GOT3 (cell line): ENCODE data around the gene CARD10.

ENCODE experiments used
- DNase-seq: peaks from one replicate; lab custom pipeline; 2025; ENCODE audit warnings: mixed read lengths; lab: John Stamatoyannopoulos, UW

The CARD10 gene

GRCh38 chr22:37502342-37503182, 16.7 kb downstream of the CARD10 start:
- DNase-seq = no peak

DNA sequence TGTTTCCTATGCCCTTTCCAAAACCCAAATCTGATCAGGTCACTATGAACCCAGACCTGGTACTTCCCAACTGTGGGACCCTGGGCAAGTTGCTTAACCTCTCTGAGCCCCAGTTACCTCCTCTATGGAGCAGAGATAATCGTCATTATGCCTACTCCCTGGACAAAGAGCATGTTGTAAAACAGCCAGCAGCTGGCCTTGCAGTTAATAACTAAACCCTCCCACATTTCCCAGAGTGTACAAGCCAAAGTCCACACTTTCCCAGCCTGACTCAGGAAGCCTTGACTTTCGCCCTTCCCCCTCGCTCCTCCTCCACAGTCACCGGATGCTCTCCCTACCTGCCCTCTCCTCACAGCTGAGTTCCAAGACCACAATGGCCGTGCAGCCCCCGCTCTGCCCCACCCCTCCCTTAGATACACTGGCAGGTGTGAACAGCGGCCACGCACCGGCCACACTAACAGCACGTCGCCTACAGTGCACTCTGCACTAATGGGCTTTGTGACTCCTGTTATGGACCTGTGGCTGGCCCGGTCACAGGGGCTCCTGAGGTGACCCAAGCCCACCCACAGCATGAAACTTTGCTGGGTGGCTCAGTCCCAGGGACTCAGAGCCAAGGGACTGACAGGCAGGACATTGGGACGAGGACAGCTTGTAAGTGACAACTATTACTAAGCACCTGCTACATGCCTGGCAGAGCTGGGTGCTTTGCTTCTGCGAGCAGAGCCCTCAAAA, 17.4 kb downstream of the CARD10 start:
- DNase-seq = no peak

DNA sequence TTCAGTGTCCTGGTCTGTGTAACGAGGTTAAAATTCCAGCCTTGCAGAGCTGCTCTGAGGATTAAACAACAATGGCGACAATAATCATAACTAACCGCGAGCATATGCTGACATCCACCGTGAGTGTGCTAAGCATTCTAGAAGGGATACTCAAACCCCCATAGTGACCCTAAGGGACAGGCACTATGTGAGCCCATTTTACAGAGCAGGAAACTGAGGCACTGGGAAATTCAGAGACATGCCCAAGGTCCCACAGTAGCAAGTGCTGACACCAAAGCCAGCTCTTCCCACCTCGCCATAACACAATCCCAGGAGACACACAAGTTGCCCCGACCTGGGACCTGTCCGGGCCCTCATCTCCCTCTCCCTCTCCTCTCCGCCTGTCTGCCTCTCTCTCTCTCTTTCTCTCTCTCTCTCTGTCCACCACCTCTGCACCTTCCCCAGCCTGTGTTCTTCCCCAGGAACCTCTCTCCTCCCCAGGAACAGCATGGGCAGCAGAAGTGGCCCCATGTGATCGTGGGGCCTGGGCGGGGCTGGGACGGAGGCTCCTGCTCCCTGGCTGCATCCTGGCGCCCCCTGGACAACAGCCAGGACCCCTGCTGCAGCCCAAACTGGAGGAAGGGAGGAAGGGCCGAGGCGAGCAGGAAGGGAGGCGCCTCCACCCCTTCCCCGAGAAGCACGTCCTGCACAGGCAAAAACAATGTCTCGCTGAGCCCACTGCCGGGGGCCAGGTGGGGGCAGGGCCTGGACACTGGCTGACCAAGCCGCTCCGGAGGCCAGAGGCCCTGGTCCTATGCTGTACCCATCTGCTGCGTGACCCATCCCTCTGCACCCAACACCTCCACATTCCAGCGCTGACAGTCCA, 18.2 kb downstream of the CARD10 start:
- no peak for DNase-seq

DNA sequence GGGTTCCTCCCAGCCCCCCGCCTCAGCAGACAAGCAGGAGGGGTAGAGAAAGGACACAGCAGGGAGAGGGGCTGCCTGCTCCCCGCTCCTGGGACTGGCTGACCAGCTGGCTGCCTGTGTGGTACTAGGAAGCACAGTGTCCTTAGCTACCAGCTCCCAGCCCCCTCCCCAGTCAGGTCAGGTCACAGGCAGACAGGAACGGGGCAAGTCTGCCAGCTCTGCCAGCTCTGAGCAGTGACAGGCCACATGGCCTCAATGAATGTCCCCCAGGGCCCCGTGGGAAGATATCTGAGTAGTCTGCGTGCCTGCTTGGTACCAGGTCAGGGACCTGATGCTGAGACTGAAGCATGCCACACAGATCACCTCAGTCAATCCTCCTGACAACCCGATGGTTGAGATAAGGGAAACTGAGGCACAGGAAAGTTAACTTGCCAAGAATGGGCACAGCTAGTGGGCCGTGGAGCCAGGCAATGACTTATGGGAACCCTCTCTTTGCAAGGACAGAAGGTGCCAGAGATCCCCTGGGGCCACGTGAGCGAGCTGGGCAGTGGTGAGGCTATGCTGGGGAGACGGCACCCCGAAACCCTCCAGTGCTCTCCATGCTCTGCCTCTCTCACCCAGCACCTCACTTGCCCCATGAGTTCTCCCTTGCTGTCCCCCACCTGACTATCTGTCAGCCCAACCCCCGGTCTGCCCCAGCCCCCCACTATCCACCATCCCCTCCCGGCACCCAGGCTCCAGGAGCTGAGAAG, 19.2 kb downstream of the CARD10 start:
- no peak for DNase-seq

- DNase-seq = no peak
Measured at GRCh38 chr22:37499027-37499707, 20.0 kb downstream of the CARD10 start.

- DNase-seq = no peak
Measured at GRCh38 chr22:37498289-37498909, 20.8 kb downstream of the CARD10 start.

DNA sequence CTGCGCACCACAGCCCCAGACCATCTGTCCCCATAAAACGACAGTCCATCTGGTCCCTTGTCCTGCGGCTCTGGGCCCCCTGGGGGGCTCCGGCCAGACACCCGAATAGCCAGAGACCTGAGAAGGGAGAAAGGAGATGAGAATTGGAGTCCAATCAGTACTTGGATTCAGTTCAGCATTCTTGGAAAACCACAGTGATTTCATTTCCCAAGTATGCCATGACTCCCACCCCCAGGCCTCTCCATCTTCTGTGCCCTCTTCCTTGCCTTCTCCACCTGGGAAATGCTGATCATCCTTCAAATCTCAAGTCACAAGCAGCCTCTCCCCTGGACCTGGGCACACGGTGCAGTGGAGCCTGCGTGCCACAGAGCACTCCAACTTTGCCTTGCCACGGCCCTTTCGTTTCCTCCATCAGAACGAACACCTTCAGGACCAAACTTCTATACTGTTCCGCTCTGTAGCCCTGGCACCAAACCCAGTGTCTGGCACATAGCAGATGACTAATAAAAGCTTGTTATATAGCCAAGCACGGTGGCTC, 22.1 kb downstream of the CARD10 start:
- DNase-seq = no peak

DNA sequence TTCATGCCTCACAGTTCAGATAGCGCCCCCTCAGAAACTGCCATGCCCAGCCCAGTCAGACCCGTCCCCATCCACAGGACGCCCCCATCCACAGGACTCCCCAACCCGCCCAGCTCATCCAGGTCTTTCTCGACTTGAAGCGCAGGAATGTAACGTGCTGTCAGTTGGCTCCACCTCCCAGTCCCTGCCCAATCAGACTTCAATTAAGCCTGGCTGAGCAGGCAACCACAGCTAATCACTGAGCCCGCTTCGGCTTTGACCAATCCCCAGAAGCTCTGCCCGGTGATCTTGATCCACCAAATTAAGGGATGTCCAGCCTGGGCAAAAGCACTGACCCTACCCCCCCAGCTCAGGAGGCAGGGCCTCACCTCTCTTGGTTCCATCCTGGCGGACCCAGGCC, 22.6 kb downstream of the CARD10 start:
- DNase-seq = no peak

GRCh38 chr22:37493979-37494378, 25.2 kb downstream of the CARD10 start:
- DNase-seq = no peak

- no peak for DNase-seq
Measured at GRCh38 chr22:37492428-37493344, 26.5 kb downstream of the CARD10 start.

- no peak for DNase-seq
Measured at GRCh38 chr22:37491559-37492427, 27.4 kb downstream of the CARD10 start.

DNA sequence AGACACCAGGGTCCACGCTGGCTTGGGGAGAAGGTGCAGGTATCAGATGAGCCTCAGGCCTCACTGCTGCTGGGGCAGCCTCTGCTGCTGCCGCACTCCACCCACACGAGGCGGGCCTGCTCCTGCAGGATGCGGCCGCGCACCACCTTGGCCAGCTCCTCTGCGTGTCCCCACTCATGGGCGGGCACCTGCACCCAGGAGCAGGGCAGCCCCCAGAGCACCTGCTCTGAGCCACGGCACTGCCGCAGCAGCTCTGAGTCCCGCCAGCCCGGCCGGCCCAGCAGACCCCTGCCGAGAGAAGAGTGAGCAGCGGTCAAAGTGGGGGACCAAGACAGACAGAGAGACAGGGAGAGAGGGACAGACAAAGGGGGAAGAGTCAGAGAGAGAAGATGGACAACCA, 28.1 kb downstream of the CARD10 start:
- no peak for DNase-seq

- no peak for DNase-seq
Measured at GRCh38 chr22:37489983-37490382, 29.2 kb downstream of the CARD10 start.

- no peak for DNase-seq
Measured at GRCh38 chr22:37488337-37489135, 30.7 kb downstream of the CARD10 start.

DNA sequence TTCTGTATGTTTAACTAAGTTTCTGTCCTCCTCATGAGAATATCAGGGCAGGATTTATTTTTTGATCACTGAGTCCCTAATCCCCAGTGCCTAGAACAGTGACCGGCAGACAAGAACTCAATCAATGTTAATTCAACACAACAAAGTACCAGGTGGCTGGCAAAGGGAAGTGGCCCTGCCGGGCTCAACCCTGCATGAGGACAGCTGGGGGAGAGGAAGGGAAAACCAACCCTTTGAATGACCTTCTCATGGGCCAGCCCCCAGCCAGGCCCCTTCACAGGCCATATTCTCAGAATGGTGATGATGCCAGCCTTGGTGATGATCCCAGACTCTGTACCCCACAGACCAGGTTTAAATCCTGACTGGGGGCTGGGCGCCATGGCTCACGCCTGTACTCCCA, 31.6 kb downstream of the CARD10 start:
- DNase-seq = no peak

DNA sequence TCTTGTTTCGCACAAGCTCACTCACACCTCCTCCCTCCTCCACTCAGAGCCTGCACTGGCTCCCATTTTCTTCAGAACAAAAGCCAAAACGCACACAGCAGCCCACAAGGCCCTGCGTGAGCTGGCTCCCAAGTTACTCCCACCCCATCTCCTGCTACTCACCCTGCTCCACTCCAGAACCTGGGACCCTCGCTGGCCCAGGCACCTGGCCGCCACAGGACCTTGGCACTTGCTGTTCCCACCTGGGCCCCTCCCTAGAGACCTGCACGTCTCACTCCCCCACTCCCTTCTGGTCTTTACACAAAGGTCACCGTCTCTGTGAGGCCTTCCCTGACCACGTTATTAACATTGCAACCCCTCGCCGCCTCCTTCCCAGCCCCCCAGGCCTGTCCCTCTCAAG, 32.1 kb downstream of the CARD10 start:
- no peak for DNase-seq

- DNase-seq = no peak
Measured at GRCh38 chr22:37486224-37486845, 32.9 kb downstream of the CARD10 start, which contains the start of gene MFNG. Gene MFNG (minus strand): TSS chr22:37486384. CDS start chr22:37486177, 207 bp downstream.
